Natural killer cell (primary cell): ENCODE data around the gene NHERF1. TPM values are rescaled to one million over a fixed set of nuclear protein-coding genes. Genes with fewer than 3 reads are reported as not detected.

ENCODE experiments used
- ATAC-seq, 3 donors: fragments of 150-1000 bp in 2 of 3; fragments of 200-7000 bp in 1 of 3; cut with Tn5 transposase; 1 replicate in 1 of 3; 2 replicates in 2 of 3; pipeline ENCODE4 v1.10.0; 2021; ENCODE audit warnings: mild to moderate bottlenecking in 2 of 3, moderate library complexity in 2 of 3
- DNase-seq, 2 donors: peaks; one replicate each; pipeline versions ENCODE4 v3.0.0 to v3.0.0-alpha.2; 2013 to 2021; ENCODE audit warnings: mixed read lengths in 1 of 2
- H3K27ac ChIP-seq: one replicate; pipeline ENCODE4 v1.5.1; 2013; ENCODE audit warnings: mild to moderate bottlenecking, low read length
- H3K27me3 ChIP-seq: one replicate; pipeline ENCODE4 v1.6.1; 2013; ENCODE audit warnings: low read length; ENCODE audit not compliant: control insufficient read depth, insufficient read depth
- H3K36me3 ChIP-seq: one replicate; pipeline ENCODE4 v1.6.1; 2013; ENCODE audit warnings: low read length; ENCODE audit not compliant: control insufficient read depth, insufficient read depth
- H3K4me1 ChIP-seq: one replicate; pipeline ENCODE4 v1.6.1; 2013; ENCODE audit warnings: low read length; ENCODE audit not compliant: control insufficient read depth, insufficient read depth
- H3K4me3 ChIP-seq: one replicate; pipeline ENCODE4 v1.5.1; 2013; ENCODE audit warnings: low read length
- H3K9me3 ChIP-seq: one replicate; pipeline ENCODE4 v1.6.1; 2013; ENCODE audit warnings: low read length; ENCODE audit not compliant: control insufficient read depth, insufficient read depth
- H3K27ac Mint-ChIP-seq, 2 donors: one replicate each; pipeline ENCODE4 v1.8.0; 2022; ENCODE audit warnings: mild to moderate bottlenecking in 2 of 2, mixed read lengths in 2 of 2, moderate library complexity in 1 of 2
- H3K27me3 Mint-ChIP-seq, 2 donors: one replicate each; pipeline ENCODE4 v1.8.0; 2022; ENCODE audit warnings: low read depth in 2 of 2, mixed read lengths in 2 of 2
- H3K36me3 Mint-ChIP-seq: one replicate; pipeline ENCODE4 v1.8.0; 2022; ENCODE audit warnings: mixed read lengths
- H3K4me1 Mint-ChIP-seq, 2 donors: one replicate each; pipeline ENCODE4 v1.8.0; 2022; ENCODE audit warnings: mixed read lengths in 2 of 2
- H3K4me3 Mint-ChIP-seq: one replicate; pipeline ENCODE4 v1.8.0; 2022; ENCODE audit warnings: mild to moderate bottlenecking, moderate library complexity, mixed read lengths
- H3K9me3 Mint-ChIP-seq, 2 donors: one replicate each; pipeline ENCODE4 v1.8.0; 2022; ENCODE audit warnings: mixed read lengths in 2 of 2
- CTCF ChIP-seq: fragments of 200-600 bp; IDR thresholded peaks from one replicate; pipeline ENCODE4 v1.8.0; 2022; ENCODE audit warnings: antibody characterized with exemption
- WGBS: methylation state at CpG from one replicate; pipeline ENCODE4 v1.1.7; 2013; ENCODE audit warnings: missing lambda C conversion rate; ENCODE audit not compliant: insufficient coverage; 5-methylcytosine and 5-hydroxymethylcytosine counted together
- intact Hi-C: fragments of 100-400 bp; cut with micrococcal nuclease; formaldehyde crosslinking; loops from one replicate; pipeline ENCODE4 v1.14.2; 2022
- total RNA-seq, 4 donors: library from RNA; stranded (reverse); fragments of 120-200 nt in 1 of 4; gene quantifications; one replicate each; pipeline versions ENCODE4 v1.2.3 to v1.2.4, GENCODE V29; 2013 to 2022

NHERF1 gene
- total RNA-seq, 3 donors from 2014 or later (not counting 1 experiment from before 2014, with no cell fraction given), result 323 to 372 (median 362) TPM

- Histone ChIP-seq H3K36me3 (peaks cover 55% of the 10 kb centered on the region), H3K27ac (no peak overlapping the region), H3K4me1 (peaks cover 6% of the 10 kb centered on the region), H3K27me3 (no peaks in the 10 kb centered on the region), H3K4me3 (no peak overlapping the region), H3K9me3 (no peaks in the 10 kb centered on the region)
- no peak for ATAC-seq
- Mint-ChIP-seq H3K9me3 (no peaks in the 10 kb centered on the region), H3K27ac (no peak overlapping the region), H3K4me3 (no peak overlapping the region), H3K4me1 (peaks cover 5 to 6% of the 10 kb centered on the region in 2 donors), H3K36me3 (no peaks in the 10 kb centered on the region), H3K27me3 (no peaks in the 10 kb centered on the region)
- TF ChIP-seq CTCF, result no peak
- intact Hi-C loops, result no loop called here
- 97% methylated on average over 4 of the region's 4 CpGs for WGBS
- DNase-seq, result no peak
Observed at GRCh38 chr17:74796211-74796610, 47.8 kb downstream of the NHERF1 start.

- DNase-seq, result no peak
- TF ChIP-seq CTCF, result no peak
- no peak overlapping the region for H3K4me3 ChIP-seq
- no peaks in the 10 kb centered on the region for H3K36me3 Mint-ChIP-seq
- intact Hi-C loops, result no loop called here
- H3K4me1 ChIP-seq, result no peaks in the 10 kb centered on the region
- H3K4me3 Mint-ChIP-seq, result no peak overlapping the region
- no peaks in the 10 kb centered on the region for H3K27me3 ChIP-seq
- H3K9me3 ChIP-seq, result no peaks in the 10 kb centered on the region
- 98% methylated on average over 6 of the region's 6 CpGs for WGBS
- H3K27ac Mint-ChIP-seq, result no peak overlapping the region
- H3K27ac ChIP-seq, result no peak overlapping the region
- no peaks in the 10 kb centered on the region for H3K4me1 Mint-ChIP-seq
- no peak for ATAC-seq
- H3K9me3 Mint-ChIP-seq, result no peaks in the 10 kb centered on the region
- H3K27me3 Mint-ChIP-seq, result no peaks in the 10 kb centered on the region
- peaks cover 59% of the 10 kb centered on the region for H3K36me3 ChIP-seq
Observed at GRCh38 chr17:74796866-74797265, 48.4 kb downstream of the NHERF1 start.

GRCh38 chr17:74797824-74798223 is 49.4 kb downstream of the NHERF1 start:
- Histone ChIP-seq H3K27ac (no peak overlapping the region), H3K4me3 (no peak overlapping the region), H3K4me1 (no peaks in the 10 kb centered on the region), H3K27me3 (no peaks in the 10 kb centered on the region), H3K36me3 (peaks cover 59% of the 10 kb centered on the region), H3K9me3 (no peaks in the 10 kb centered on the region)
- DNase-seq (no peak), ATAC-seq (no peak)
- intact Hi-C loops, result no loop called here
- TF ChIP-seq CTCF, result no peak
- H3K27me3 Mint-ChIP-seq, result no peaks in the 10 kb centered on the region
- WGBS, result 99% methylated on average over 4 of the region's 4 CpGs
- H3K36me3 Mint-ChIP-seq, result no peaks in the 10 kb centered on the region
- no peak overlapping the region for H3K4me3 Mint-ChIP-seq
- no peaks in the 10 kb centered on the region for H3K9me3 Mint-ChIP-seq
- H3K4me1 Mint-ChIP-seq, result no peaks in the 10 kb centered on the region
- H3K27ac Mint-ChIP-seq, result no peak overlapping the region

- H3K4me3 Mint-ChIP-seq, result no peak overlapping the region
- Histone ChIP-seq H3K27ac (no peak overlapping the region), H3K27me3 (no peaks in the 10 kb centered on the region)
Observed at GRCh38 chr17:74798239-74798707, 49.8 kb downstream of the NHERF1 start.

More at GRCh38 chr17:74798239-74798707, 49.8 kb downstream of the NHERF1 start:
- Mint-ChIP-seq H3K36me3 (no peaks in the 10 kb centered on the region), H3K4me1 (no peaks in the 10 kb centered on the region), H3K27me3 (no peaks in the 10 kb centered on the region), H3K27ac (no peak overlapping the region), H3K9me3 (no peaks in the 10 kb centered on the region)
- Histone ChIP-seq H3K9me3 (no peaks in the 10 kb centered on the region), H3K4me3 (no peak overlapping the region), H3K4me1 (no peaks in the 10 kb centered on the region), H3K36me3 (peaks cover 58% of the 10 kb centered on the region)
- DNase-seq (no peak), ATAC-seq (no peak)
- 100% methylated on average over 8 of the region's 8 CpGs for WGBS
- TF ChIP-seq CTCF, result no peak
- intact Hi-C loops, result no loop called here
